Inferior parietal cortex (tissue), 1 donor: Measurements from ENCODE around the gene SMURF2.
"Not testable (repeated sequence)": the region's sequence is repeated elsewhere in the genome, so short reads cannot be mapped to it uniquely, and the experiment has no call there.

ENCODE experiments used
- DNase-seq: peaks from one replicate; pipeline ENCODE4 v3.0.0-alpha.2; 2016; ENCODE audit errors: extremely low spot score

The SMURF2 gene

GRCh38 chr17:64596988-64597387, 65.1 kb downstream of the SMURF2 start:
- DNase-seq = no peak

- DNase-seq = no peak
Observed at GRCh38 chr17:64596439-64596838, 65.7 kb downstream of the SMURF2 start.

- DNase-seq = no peak
Observed at GRCh38 chr17:64591944-64592343, 70.2 kb downstream of the SMURF2 start.

- DNase-seq = no peak
Observed at GRCh38 chr17:64585146-64585545, 77.0 kb downstream of the SMURF2 start.

- DNase-seq = no peak
Observed at GRCh38 chr17:64583038-64583437, 79.1 kb downstream of the SMURF2 start.

- no peak for DNase-seq
Observed at GRCh38 chr17:64580384-64581315, 81.5 kb downstream of the SMURF2 start.

- no peak for DNase-seq
Observed at GRCh38 chr17:64579917-64580316, 82.2 kb downstream of the SMURF2 start.

- DNase-seq = not testable (repeated sequence)
Observed at GRCh38 chr17:64577025-64577424, 85.1 kb downstream of the SMURF2 start.

- no peak for DNase-seq
Observed at GRCh38 chr17:64575431-64575830, 86.7 kb downstream of the SMURF2 start.

GRCh38 chr17:64574646-64575045, 87.5 kb downstream of the SMURF2 start:
- no peak for DNase-seq

- DNase-seq = no peak
Observed at GRCh38 chr17:64573214-64573613, 88.9 kb downstream of the SMURF2 start.

- no peak for DNase-seq
Observed at GRCh38 chr17:64572682-64573154, 89.4 kb downstream of the SMURF2 start.

GRCh38 chr17:64571746-64572145, 90.4 kb downstream of the SMURF2 start:
- DNase-seq = no peak

- DNase-seq = no peak
Observed at GRCh38 chr17:64565563-64565962, 96.5 kb downstream of the SMURF2 start.

- no peak for DNase-seq
Observed at GRCh38 chr17:64564098-64564497, 98.0 kb downstream of the SMURF2 start.

GRCh38 chr17:64555281-64555680, 106.8 kb downstream of the SMURF2 start:
- no peak for DNase-seq

GRCh38 chr17:64554028-64554637, 108.0 kb downstream of the SMURF2 start:
- DNase-seq = no peak

- DNase-seq = no peak
Observed at GRCh38 chr17:64551461-64551860, 110.6 kb downstream of the SMURF2 start.

- no peak for DNase-seq
Observed at GRCh38 chr17:64547319-64547718, 114.8 kb downstream of the SMURF2 start.

GRCh38 chr17:64546716-64547115, 115.4 kb downstream of the SMURF2 start:
- peak; percentile 49 for DNase-seq

- DNase-seq = no peak
Observed at GRCh38 chr17:64544742-64545141, 117.4 kb downstream of the SMURF2 start.

- no peak for DNase-seq
Observed at GRCh38 chr17:64540118-64540776, 121.9 kb downstream of the SMURF2 start.
